SKM-1 treated with dmso at 0.1 percent for 144 hours (cell line): ENCODE data around the gene NKAIN4.
"Not testable (repeated sequence)": the region's sequence is repeated elsewhere in the genome, so short reads cannot be mapped to it uniquely, and the experiment has no call there.

Source experiments
- DNase-seq: peaks from one replicate; lab custom pipeline; 2025; ENCODE audit not compliant: unreplicated experiment; lab: John Stamatoyannopoulos, UW

The NKAIN4 gene

DNA sequence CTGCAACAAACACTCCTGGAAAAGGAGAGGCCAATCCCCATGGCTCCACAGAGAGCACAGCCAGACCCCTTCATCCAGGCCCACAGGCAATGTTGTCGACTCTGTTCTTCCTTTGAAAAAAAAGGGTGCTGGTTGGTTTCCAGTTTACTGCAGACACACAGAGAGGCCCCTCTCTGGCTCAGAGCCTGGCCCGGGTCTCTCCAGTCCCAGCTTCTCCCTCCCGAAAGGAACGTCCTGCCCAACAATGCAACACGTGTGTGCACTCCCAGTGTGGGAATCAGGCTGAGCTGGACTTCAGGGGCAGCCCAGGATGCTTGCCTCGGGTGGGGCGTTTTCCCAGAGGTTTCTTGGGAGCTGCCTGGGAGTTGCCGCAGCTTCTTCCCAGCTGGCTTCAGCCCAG, 4.5 kb upstream of the NKAIN4 start:
- DNase-seq = no peak

DNA sequence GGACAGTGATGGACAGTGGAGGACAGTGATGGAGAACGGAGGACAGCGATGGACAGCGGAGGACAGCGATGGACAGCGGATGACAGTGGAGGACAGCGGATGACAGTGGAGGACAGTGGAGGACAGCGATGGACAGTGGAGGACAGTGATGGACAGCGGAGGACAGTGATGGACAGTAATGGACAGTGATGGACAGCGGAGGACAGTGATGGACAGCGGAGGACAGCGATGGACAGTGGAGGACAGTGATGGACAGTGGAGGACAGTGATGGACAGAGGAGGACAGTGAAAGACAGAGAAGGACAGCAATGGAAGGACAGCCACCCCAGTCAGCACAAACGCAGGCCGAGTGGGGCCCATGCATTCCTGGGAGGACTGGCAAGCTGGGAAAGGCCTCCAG, 3.4 kb upstream of the NKAIN4 start:
- no peak for DNase-seq

DNA sequence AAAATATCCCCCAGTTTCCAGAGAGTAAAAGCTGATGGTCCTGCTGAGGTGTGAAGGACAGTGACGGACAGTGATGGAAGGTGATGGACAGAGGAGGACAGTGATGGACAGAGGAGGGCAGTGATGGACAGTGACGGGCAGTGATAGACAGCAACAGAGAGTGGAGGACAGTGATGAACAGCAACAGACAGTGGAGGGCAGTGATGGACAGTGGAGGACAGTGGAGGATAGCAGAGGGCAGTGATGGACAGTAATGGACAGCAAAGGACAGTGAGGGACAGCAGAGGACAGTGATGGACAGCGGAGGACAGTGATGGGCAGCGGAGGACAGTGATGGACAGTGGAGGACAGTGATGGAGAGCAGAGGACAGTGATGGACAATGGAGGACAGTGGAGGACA, 2.7 kb upstream of the NKAIN4 start:
- DNase-seq = no peak

DNA sequence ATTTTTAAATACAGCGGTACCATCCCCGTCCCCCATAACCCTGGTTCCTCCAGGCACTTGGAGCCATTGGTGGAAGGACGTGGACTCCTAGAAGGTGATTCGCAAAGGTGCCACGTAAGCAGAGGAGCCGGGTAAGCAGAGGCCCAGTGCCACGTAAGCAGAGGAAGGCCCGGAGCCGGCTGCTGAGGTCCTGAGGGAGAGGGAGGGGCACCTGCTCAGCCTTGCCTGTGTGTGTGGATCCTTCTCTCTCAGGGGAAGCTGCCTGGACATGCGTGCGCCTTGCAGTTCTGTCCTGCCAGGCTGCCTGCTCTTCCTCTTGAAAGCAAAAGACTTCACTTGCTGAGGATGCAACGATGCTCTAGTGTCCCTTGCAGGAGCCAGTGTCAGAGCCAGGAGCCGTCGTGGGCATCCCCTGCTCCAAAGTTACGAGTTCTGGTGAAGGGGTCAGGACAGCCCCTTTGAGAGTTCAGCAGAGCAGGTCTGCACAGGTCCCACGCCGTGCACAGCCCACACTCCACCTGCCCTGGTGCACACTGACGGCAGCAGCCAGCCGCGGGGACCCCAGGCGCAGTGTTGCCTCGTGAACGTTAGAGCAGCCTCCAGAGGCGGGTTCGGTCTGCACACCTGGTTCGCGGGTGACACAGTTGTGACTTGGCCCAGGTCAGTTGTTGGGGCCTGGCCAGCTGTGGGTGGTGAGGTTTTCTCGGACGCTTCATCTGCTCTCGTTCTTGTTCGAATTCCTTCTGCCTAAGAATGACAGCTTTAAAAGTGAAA, 1.9 kb upstream of the NKAIN4 start:
- DNase-seq = no peak

DNA sequence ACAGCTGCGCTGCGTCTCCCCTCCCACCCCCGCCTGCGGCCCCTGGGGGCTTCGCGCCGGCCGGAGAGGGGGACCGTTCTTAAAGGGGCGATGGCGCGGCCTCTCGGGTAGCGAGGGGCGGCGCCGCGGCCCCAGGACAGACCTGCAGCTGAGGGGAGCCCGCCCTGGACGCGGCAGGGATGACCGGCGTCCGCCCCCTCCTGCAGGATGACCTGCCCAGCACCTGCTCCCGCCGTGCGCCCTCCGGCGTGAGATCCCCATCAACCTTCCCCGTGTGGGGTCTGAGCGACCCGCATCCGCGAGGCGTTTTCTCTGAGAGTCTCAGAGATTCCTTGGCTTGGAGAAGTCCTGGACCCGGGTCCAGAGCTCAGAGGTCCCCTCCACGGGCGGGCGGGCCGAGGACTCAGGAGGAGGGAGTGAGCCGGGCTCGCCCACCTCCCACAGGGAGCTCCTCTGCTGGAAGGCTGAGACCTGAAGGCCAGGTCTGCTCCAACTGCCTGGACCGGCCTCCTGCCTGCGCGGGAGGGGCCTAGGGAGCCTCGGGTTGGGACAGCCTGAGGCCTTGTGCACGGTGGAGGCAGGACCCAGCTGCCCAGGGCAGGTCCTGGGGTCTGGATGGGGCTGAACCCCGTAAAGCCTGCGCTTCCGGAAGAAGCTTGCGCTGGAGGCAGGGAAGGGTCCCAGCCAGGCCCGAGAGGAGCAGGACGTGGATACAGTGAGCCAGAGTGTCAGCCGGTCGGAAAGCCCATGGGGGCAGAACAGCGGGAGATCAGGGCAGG, 532 bp upstream of the NKAIN4 start:
- DNase-seq = no peak

DNA sequence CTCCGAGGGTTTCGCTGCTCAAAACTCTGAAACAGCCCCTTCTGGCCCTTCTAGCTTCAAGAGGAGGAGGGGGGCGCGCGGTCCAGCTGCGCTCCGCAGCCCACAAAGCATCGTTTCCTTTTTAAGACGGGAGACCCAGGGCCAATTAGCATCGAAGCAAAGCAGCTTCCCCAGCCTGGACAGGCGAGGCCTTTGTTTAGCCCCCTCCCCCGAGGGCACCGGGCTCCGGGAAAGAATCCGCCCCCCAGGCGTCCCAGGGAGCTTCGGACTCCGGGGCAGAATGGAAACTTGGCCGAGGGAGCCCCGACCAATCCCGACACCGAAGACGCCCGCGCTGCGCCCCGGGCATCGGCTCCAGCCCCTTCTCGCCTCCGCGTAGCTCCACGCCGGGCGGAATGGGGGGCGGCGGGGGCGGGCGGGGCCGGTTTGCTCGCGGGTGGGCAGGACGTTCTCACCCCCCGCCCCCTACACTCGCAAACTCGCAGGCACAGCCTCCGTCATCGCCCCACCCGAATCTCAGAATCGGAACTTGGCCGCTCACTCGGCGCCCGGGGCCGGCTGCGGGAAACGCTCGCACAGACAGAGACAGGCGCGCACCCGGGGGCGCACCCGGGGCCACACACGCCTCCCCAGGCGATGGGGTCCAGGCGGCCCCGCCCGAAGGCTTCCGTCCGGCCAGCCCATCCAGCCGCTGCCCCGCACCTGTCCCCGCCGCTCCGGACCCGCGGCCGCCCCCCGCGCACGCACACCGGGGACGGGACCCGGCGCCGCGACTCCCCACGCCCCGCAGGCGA, 628 bp downstream of the NKAIN4 start:
- DNase-seq = no peak

DNA sequence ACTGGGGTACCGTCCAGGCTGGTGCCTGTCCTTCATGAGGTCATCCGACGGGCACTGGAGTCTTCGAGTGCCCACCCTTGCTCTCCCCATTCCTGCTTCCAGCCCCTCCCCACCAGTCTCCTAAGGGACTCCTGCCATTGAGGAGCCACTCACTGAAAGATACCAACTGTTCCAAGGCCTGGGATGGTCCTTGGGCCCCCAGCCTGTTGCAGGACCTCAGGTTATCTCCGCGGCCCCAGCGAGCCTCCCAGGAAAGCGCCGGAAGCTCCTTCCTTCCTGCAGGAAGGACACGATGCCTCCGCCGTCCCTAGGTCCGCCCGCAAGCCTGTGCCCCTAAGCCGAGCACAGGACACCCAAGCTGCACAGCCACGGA, 1.2 kb downstream of the NKAIN4 start:
- no peak for DNase-seq

DNA sequence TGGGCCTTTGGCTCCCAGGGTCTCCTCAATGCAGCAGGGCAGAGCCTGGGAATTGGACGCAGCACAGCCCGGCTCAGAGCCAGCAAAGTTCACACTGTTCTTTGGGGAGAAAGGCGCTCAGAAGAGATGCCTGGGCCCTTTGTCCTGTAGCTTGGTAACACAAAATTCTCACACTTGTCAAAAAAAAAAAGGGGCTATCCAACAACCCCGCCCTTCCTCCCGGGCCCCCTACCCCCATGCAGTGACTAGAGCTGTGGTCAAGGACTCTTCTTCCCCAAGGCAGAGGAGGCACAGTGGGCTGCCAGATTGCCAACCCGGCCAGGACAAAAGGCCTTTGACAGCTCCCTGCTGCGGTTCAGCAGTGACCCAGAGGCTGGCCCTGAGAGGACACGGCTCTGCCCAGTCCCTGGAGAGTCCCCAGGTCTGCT, 2.0 kb downstream of the NKAIN4 start:
- no peak for DNase-seq

DNA sequence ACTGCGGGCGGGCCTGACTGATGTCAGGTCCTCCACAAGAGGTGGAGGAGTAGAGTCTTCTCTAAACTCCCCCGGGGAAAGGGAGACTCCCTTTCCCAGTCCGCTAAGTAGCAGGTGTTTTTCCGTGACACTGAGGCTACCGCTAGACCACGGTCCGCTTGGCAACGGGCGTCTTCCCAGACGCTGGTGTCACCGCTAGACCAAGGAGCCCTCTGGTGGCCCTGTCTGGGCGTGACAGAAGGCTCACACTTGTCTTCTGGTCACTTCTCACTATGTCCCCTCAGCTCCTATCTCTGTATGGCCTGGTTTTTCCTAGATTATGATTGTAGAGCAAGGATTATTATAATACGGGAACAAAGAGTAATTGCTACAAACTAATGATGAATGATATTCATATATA, 2.9 kb downstream of the NKAIN4 start:
- not testable (repeated sequence) for DNase-seq

DNA sequence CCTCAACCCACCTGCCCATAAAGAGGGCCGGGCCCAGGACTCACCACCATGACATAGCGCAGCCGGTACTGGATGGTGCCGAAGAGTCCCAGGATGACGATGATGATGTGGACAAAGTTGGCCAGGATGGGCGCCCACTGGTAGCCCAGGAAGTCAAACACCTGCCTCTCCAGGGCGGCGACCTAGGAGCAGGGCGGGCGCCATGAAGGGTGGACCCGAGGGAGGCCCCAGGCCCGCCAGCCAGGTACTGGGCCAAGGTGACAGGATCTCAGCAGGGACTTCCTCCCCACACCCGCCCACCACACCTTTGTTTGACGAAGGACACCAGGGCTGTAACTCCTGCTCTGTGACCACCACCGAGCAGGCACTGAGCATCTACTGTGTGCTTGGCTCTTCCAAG, 4.4 kb downstream of the NKAIN4 start:
- DNase-seq = no peak

DNA sequence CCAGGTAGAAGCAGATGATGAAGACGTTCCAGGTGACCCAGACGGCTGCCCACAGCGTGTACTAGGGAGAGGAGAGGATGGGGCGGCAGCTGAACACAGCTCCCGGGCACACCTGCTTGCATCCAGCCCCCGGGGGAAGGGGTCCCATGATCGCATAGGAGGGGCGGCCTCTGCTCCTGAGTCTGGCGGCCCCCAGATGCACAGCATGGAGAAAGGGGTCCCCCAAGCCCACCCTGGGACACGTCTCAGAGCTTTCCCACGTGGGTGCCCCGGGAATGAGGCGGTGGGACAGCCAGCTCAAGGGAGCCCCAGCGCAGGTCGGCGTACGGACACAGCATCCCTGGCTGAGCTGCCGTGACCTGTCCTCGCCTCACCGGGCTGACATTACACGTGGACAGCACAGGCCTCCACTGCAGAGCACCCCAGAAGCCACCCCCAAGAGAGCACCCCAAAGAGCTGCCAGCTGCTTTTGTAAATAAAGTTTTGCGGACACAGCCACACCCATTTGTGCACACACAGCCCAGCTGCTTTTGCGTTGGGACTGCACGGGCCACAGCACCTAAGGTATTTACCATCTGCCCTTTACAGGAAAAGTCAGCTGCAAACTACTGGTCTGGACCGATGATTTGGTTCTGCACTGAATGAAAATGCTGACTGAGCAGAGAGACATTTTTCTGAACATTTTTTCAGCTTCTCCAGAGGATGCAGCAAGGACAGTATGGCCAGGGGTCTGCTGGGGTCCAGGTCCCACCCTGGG, 5.2 kb downstream of the NKAIN4 start:
- DNase-seq = no peak

DNA sequence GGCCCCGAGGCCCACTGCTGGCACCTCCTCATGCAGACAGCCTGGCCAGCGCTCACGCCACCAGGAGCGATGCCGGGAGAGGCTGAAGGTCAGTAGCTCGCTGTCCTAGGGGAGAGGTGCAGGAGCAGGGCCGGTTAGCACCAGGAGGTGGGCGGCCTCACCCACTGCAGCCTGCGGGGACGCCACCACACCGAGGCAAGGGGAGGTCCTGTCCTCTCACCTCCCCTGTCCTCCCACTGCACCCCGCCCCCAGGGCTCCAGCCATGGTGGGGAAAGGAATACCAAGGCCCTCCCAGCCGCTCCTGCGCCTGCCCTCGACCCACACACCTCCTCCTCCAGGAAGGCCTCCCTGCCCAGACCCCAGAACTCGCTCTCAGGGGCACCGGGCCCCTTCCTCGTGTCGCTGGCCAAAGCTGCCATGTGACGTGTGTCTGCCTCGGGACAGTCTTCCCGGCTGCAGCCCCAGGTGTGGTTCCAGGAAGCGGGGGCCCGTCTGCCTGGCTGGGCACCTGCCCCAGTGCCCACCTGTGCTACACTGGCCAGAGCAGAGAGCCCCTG, 6.5 kb downstream of the NKAIN4 start:
- no peak for DNase-seq

DNA sequence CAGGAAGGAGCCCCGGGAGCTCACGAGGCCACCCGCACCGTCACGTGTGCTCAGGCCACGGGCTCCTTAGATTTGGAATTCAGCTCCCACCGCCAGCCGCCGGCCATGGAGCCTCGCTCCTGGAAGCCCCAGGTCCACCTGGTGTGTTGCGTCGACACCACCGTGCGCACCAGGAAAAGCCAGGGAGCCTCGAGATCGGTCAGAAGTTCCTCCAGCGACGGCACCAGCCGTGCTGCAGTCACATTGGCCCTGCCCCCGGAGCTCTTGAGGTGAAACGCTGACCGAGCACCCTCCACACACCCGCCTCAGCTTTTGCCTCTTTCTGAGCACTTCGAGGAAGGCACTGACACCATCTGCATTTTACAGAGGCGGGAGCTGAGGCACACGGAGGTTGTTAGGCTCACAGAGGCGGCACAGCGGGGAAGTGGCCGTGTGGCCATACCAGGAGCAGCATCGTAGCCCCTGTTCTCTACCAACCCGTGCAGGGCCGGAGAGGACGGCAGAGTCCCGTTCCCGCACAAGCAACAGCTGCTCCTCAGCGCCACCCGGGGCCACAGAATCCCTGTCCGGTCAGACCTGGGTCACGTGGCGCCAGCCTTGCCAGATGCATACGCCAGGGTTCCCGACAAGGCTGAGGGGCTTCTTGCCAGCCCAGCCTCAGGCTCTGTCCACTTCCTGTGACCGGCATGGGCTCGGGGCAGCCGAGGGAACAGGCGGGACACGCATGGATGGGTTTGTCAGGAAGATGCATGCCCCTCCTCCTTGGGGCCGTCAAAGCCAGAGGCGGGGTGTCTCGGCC, 7.6 kb downstream of the NKAIN4 start:
- no peak for DNase-seq

DNA sequence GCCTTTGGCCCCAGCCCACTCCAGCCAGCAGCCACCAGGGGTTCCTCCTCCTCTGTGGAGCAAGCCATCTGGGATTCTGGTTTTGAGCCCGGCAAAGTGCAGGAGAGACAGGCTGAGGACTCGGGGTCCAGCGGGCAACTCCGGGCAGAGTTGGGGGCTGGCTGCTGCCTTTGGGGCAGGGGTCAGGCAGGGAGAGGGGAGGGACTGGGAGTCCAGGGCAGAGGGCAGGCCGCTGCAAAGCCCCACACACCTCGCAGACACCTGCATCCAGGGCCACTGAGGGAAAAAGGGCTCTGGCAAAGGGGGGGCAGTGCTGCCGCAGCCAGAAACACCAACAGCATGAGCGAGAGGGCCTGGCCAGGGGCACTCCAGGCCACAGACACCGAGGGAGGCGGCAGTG, 9.8 kb downstream of the NKAIN4 start:
- no peak for DNase-seq

DNA sequence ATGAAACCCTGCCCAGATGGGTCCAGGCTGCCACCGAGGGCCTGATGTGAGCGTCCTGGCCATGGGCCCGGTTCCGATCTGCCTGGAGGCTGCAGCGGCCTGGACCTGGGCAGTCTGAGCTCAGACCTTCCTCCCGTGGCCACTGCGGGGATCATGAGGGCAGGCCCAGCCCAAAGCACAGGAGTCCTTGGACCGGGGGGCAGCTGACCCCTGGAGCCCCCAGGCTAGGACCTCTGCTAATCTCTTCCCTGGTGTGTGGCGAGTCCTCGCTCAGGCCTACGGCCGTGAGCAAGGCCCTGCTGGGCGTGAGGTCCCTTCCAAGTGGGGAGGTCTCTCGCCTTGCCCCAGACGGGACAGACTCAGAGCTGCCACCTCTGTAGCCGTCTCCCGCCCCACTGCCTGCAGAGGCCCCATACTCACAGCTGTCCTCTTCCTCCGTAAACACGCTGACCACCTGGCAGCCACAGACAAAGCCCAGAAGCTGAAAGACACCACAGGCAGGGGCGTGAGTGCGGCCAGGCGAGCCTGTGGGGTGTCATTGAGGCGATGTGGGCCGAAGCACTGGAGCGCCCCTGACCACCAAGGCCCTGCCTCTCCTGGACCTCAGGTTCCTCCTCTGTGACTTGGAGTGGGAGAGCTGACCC, 10.5 kb downstream of the NKAIN4 start:
- no peak for DNase-seq

DNA sequence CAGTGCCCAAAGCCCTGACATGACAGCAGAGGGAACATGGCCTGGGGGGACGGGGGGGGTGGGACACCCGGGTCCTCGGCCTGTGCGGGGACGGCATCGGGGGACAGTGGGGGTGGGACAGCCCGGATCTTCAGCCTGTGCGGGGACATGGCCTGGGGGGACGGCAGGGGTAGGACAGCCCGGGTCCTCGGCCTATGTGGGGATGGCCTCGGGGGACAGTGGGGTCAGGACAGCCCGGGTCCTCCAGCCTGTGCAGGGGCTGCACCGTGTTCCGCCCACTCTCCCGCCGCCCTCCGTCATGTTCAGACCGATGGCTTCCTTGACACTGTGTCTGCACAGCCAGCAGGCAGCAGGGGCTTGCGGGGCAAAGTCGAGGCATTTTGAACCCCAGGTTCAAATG, 11.5 kb downstream of the NKAIN4 start:
- no peak for DNase-seq

DNA sequence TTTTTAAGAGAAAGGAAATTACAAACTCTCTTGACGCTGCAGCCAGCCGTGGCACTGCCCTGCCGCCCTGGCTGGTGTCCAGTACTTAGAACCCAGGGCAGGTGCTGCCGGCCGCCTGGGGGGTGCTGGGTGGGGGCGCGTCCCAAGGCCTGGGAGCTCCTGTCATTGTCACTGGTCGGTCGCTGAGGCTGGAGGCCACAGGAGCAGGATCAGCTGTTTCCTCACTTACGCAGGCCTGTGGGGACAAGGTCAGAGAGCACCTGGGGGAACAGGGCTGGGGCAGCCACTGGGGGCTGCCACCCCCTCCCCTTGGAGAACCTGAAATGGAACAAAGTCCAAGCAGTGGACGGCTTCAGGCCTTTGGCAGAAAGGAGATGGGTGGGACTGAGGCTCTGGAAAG, 13.0 kb downstream of the NKAIN4 start:
- DNase-seq = no peak

DNA sequence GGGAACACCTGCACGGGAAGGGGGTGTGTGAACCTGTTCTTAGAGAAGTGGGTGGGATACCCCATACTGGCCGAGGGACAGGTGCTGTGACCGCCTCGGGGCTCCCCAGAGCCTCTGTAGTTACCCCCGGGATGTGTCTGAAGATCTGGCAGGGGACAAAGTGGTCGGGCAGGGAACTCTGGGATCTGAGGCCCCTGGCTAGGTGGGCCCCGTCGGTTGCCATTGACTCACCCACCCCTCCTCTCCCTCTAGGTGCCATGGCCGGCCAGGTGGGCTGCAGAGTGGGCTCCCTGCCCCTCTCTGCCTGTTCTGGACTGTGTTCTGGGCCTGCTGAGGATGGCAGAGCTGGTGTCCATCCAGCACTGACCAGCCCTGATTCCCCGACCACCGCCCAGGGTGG, 14.3 kb downstream of the NKAIN4 start:
- no peak for DNase-seq

DNA sequence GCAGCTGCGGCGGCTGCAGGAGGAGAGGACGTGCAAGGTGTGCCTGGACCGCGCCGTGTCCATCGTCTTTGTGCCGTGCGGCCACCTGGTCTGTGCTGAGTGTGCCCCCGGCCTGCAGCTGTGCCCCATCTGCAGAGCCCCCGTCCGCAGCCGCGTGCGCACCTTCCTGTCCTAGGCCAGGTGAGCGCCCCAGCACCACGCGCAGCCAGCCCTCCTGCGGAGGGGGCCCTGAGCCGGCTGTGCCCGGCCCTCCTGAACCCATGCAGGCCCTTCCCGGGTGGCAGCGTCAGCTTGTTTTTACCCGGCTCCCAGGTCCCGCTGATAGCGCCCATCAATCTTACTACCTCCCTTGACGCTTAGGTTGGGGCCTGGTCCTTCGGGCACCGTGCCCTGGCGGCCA, 14.8 kb downstream of the NKAIN4 start:
- no peak for DNase-seq
